ENCODE results near the gene RNASEH2B.

RNASEH2B gene

GRCh38 chr13:50924025-50924424 is 14.4 kb downstream of the RNASEH2B start:
- TF ChIP-seq CTCF (conservative IDR thresholded peaks at IDR 0.05; ENCODE audit: low read depth, low read length), result no peak
- no peak overlapping the region for H3K4me3 ChIP-seq (IDR thresholded peaks at IDR 0.05; ENCODE audit: insufficient read depth, low read depth, low read length)
- H3K27ac ChIP-seq, result no peak overlapping the region
- no peaks in the 10 kb centered on the region for H3K36me3 ChIP-seq (ENCODE audit: insufficient read depth)
- no peaks in the 10 kb centered on the region for H3K27me3 ChIP-seq (ENCODE audit: insufficient read depth, low read depth)
- no peak overlapping the region for H3K9ac ChIP-seq
- peaks cover 29% of the 10 kb centered on the region; the same call in 1 of the 2 replicates for H3K79me2 ChIP-seq (ENCODE audit: insufficient read depth, low read depth)
- H4K20me1 ChIP-seq (ENCODE audit: insufficient read depth), result no peaks in the 10 kb centered on the region
- H2AFZ ChIP-seq (ENCODE audit: low read depth), result no peak overlapping the region
- no peak overlapping the region for H3K4me2 ChIP-seq
- H3K4me1 ChIP-seq (ENCODE audit: low read depth, poor library complexity, severe bottlenecking), result no peaks in the 10 kb centered on the region

GRCh38 chr13:50927701-50928100 is 18.1 kb downstream of the RNASEH2B start:
- H3K36me3 ChIP-seq (ENCODE audit: insufficient read depth), result no peaks in the 10 kb centered on the region
- H4K20me1 ChIP-seq (ENCODE audit: insufficient read depth), result no peaks in the 10 kb centered on the region
- no peak overlapping the region for H3K9ac ChIP-seq
- no peak for TF ChIP-seq CTCF (conservative IDR thresholded peaks at IDR 0.05; ENCODE audit: low read depth, low read length)
- no peaks in the 10 kb centered on the region for H3K4me1 ChIP-seq (ENCODE audit: low read depth, poor library complexity, severe bottlenecking)
- H3K4me2 ChIP-seq, result no peak overlapping the region
- H2AFZ ChIP-seq (ENCODE audit: low read depth), result no peak overlapping the region
- no peak overlapping the region for H3K27ac ChIP-seq
- no peaks in the 10 kb centered on the region for H3K27me3 ChIP-seq (ENCODE audit: insufficient read depth, low read depth)
- H3K79me2 ChIP-seq (ENCODE audit: insufficient read depth, low read depth), result peaks cover 16% of the 10 kb centered on the region; the same call in 1 of the 2 replicates
- H3K4me3 ChIP-seq (IDR thresholded peaks at IDR 0.05; ENCODE audit: insufficient read depth, low read depth, low read length), result no peak overlapping the region

- no peaks in the 10 kb centered on the region for H3K36me3 ChIP-seq (ENCODE audit: insufficient read depth)
- H3K4me1 ChIP-seq (ENCODE audit: low read depth, poor library complexity, severe bottlenecking), result no peaks in the 10 kb centered on the region
- no peak overlapping the region for H3K4me2 ChIP-seq
- no peak overlapping the region for H3K4me3 ChIP-seq (IDR thresholded peaks at IDR 0.05; ENCODE audit: insufficient read depth, low read depth, low read length)
- no peak for TF ChIP-seq CTCF (conservative IDR thresholded peaks at IDR 0.05; ENCODE audit: low read depth, low read length)
- H3K9ac ChIP-seq, result no peak overlapping the region
- H3K27me3 ChIP-seq (ENCODE audit: insufficient read depth, low read depth), result no peaks in the 10 kb centered on the region
- H3K79me2 ChIP-seq (ENCODE audit: insufficient read depth, low read depth), result peaks cover 16% of the 10 kb centered on the region; the same call in 1 of the 2 replicates
- H2AFZ ChIP-seq (ENCODE audit: low read depth), result no peak overlapping the region
- no peak overlapping the region for H3K27ac ChIP-seq
- no peaks in the 10 kb centered on the region for H4K20me1 ChIP-seq (ENCODE audit: insufficient read depth)
These were observed 18.5 kb downstream of the RNASEH2B start for GRCh38 chr13:50928102-50928501.

GRCh38 chr13:50928659-50929462 is 19.3 kb downstream of the RNASEH2B start:
- peaks cover 9% of the 10 kb centered on the region; the same call in 1 of the 2 replicates for H3K79me2 ChIP-seq (ENCODE audit: insufficient read depth, low read depth)
- no peak for TF ChIP-seq CTCF (conservative IDR thresholded peaks at IDR 0.05; ENCODE audit: low read depth, low read length)

More at GRCh38 chr13:50928659-50929462, 19.3 kb downstream of the RNASEH2B start:
- Histone ChIP-seq H4K20me1 (ENCODE audit: insufficient read depth) (no peaks in the 10 kb centered on the region), H3K27me3 (ENCODE audit: insufficient read depth, low read depth) (no peaks in the 10 kb centered on the region), H2AFZ (ENCODE audit: low read depth) (no peak overlapping the region), H3K4me2 (no peak overlapping the region), H3K36me3 (ENCODE audit: insufficient read depth) (no peaks in the 10 kb centered on the region), H3K4me1 (ENCODE audit: low read depth, poor library complexity, severe bottlenecking) (no peaks in the 10 kb centered on the region), H3K4me3 (IDR thresholded peaks at IDR 0.05; ENCODE audit: insufficient read depth, low read depth, low read length) (no peak overlapping the region), H3K9ac (no peak overlapping the region), H3K27ac (no peak overlapping the region)
